SK-N-DZ (cell line): ENCODE results near the gene S1PR1.
A peak's percentile ranks its signal among the peaks of the same experiment; 100 is the strongest.

ENCODE experiments used
- DNase-seq: peaks from one replicate; pipeline ENCODE4 v3.0.0-alpha.2; 2015; ENCODE audit warnings: low spot score

Gene S1PR1

DNA sequence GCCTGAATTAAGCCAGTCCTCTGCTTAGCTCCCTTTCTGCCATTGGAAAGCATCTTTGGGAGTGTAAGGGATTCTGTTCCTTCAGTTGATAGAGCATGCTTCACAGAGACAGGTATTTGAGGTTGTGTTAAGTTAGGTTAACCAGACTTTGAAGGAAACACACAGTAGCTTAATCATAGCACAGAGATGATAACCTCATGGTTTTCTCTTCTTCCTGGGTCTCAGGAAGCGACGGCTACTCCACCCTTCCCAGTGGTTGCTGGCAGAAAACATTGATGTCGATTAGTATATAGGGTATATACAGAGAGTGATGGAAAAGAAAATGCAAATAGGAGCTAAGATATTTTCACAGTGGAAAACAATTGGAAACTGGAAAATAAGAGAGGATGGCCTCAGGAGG is 42.0 kb downstream of the S1PR1 start:
- DNase-seq: no peak

- DNase-seq: no peak
These were observed 43.3 kb downstream of the S1PR1 start for GRCh38 chr1:101280049-101280592.

GRCh38 chr1:101280942-101281654 is 44.3 kb downstream of the S1PR1 start:
- DNase-seq: no peak

- no peak for DNase-seq
These were observed 44.9 kb downstream of the S1PR1 start for GRCh38 chr1:101281751-101282150.

GRCh38 chr1:101282314-101283038 is 45.7 kb downstream of the S1PR1 start:
- DNase-seq: no peak

- no peak for DNase-seq
These were observed 46.6 kb downstream of the S1PR1 start for GRCh38 chr1:101283443-101283842.

DNA sequence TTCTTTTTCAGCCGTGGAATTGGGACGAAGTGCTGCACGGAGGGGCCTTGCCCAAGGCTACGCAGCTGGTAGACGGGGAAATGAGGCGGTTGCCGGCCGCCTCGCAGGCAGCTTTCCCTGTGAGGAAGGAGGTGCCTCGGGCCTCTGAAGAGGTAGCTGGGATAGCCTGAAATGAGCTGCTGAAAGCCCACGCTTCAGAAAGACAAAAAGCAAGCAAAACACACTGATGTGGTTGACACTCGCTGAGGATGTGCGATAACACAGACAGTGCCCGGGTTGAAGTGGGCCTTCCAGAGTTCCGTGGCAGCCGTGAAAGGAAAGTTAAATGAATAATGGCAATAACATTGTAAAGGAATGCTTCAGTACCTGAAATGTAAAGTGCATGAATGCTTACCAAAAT is 47.2 kb downstream of the S1PR1 start:
- DNase-seq: no peak

DNA sequence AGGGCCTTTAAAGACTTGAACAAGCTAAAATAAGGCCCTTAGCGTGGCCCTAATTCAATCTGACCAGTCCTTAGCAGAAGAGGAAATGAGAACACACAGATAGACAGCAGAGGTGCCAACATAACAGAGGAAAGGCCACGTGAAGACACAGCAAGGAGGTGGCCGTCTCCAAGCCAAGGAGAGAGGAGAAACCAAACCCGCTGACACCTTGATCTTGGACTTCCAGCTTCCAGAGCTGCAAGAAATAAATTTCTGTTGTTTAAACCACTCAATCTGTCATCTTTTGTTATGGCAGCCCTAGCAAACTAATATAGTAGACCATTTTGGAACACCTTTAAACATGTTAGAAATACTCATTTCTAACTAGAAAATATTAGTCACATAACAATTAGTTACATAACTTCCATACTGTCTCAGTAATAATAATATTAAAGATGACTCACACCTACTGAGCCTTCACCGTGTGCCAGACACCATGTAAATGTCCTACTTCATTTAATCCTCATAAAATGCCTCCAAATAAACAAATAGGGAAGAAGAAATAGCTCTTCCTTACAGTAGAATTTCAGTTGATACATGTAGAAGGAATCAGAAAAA is 47.9 kb downstream of the S1PR1 start:
- no peak for DNase-seq

GRCh38 chr1:101285922-101286570 is 49.2 kb downstream of the S1PR1 start:
- no peak for DNase-seq

DNA sequence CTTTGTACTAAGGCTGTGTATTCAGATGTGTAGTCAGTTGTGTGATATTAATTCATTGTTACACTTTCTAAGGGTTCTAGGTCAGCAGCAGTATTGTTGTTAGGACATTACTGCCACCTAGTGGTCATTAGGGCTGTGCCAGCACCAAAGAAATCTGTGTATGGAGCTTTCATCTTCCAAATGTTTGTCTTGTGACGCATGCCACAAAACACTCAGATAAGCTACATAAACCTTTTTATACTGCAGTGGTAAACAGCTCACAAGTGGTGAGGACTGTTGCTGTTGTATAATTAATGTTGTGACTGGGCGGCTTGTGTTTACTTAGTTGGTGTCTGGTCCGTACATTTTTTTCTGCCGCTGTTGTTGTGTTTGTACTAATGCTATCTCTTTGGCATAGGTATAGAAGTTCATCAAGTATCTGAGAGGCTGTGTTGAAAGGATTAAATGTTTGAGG is 51.7 kb downstream of the S1PR1 start:
- peak; percentile 53 for DNase-seq

DNA sequence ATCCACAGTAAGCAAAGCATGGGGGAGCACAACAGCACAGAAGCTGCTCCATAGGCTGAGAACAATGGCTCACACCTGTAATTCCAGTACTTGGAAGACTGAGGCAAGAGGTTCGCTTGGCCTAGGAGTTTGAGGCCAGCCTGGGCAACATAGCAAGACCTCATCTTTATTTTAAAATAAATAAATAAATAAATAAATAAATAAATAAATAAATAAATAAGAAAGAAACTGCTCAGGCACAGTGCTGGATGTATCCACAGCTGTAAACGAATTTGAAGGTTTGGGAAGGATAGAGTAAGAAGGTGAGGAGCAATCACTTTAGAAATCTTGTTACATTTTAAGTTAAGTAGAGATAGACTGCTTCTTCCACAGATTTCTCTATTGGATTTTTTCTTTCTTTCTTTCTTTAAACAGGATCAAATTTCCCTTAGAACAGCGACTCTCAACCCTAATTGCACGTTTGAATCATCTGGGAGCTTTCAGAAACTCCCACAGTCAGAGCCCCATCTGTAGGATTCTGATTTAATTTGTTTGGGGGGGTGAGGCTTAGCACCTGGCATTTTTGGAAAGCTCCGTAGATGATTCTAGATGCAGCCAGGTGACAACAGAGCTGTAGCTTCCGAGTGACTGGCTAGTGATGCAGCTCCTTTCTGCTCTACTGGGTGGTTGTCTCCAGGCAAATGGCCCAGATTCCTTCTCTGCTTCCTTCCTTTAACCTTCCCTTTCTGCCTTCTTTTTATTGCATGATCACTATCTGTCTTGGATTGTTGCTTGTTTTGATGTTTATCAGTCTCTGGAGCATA is 53.5 kb downstream of the S1PR1 start:
- peak; percentile 40 for DNase-seq
